CD4-positive, alpha-beta T cell treated with Interleukin-1 beta for 1 hour (primary cell): ENCODE measurements around the gene ART5.
"Not testable (repeated sequence)": the region's sequence is repeated elsewhere in the genome, so short reads cannot be mapped to it uniquely, and the experiment has no call there.

Source experiments
- DNase-seq, 2 donors: peaks; one replicate each; pipeline ENCODE4 v3.0.0-alpha.2; 2020 to 2022

The ART5 gene

GRCh38 chr11:3641701-3642070 is at the start of gene ART5:
Gene ART5 (minus strand): TSS chr11:3641992. CDS start chr11:3641862, 130 bp downstream.
- DNase-seq: no peak

- DNase-seq: no peak
Observed at GRCh38 chr11:3686751-3687150, 45.0 kb upstream of the ART5 start.

- no peak for DNase-seq
Observed at GRCh38 chr11:3685923-3686322, 44.1 kb upstream of the ART5 start.

- DNase-seq: no peak
Observed at GRCh38 chr11:3684819-3685172, 43.0 kb upstream of the ART5 start.

GRCh38 chr11:3684129-3684818 is 42.5 kb upstream of the ART5 start:
- DNase-seq: no peak

GRCh38 chr11:3683039-3683438 is 41.2 kb upstream of the ART5 start:
- no peak for DNase-seq

GRCh38 chr11:3679077-3679476 is 37.3 kb upstream of the ART5 start:
- DNase-seq: no peak

- no peak for DNase-seq
Observed at GRCh38 chr11:3675971-3676370, 34.2 kb upstream of the ART5 start.

- DNase-seq: no peak
Observed at GRCh38 chr11:3674189-3674588, 32.4 kb upstream of the ART5 start.

- DNase-seq: no peak
Observed at GRCh38 chr11:3671334-3672254, 29.8 kb upstream of the ART5 start, which contains the start of gene CHRNA10. Gene CHRNA10 (minus strand): TSS chr11:3671384. CDS start chr11:3671312, 72 bp downstream.

- DNase-seq: no peak
Observed at GRCh38 chr11:3669742-3670183, 28.0 kb upstream of the ART5 start.

GRCh38 chr11:3669128-3669527 is 27.3 kb upstream of the ART5 start:
- DNase-seq: no peak

GRCh38 chr11:3667149-3668035 is 25.6 kb upstream of the ART5 start:
- no peak for DNase-seq

GRCh38 chr11:3666023-3666530 is 24.3 kb upstream of the ART5 start:
- DNase-seq: no peak

GRCh38 chr11:3665336-3666022 is 23.7 kb upstream of the ART5 start:
- no peak for DNase-seq

- DNase-seq: no peak
Observed at GRCh38 chr11:3664032-3664630, 22.3 kb upstream of the ART5 start.

GRCh38 chr11:3662856-3663255 is 21.1 kb upstream of the ART5 start:
- no peak for DNase-seq

GRCh38 chr11:3660960-3661359 is 19.2 kb upstream of the ART5 start:
- DNase-seq: no peak

- DNase-seq: no peak
Observed at GRCh38 chr11:3659595-3660515, 18.1 kb upstream of the ART5 start.

GRCh38 chr11:3658252-3658651 is 16.5 kb upstream of the ART5 start:
- DNase-seq: no peak

- DNase-seq: not testable (repeated sequence)
Observed at GRCh38 chr11:3657331-3657730, 15.5 kb upstream of the ART5 start.
